Stimulated activated CD4-positive, alpha-beta T cell treated with anti-CD3 and anti-CD28 coated beads, Interleukin-4, amount 100 ng/mL, for 4 hours (primary cell): ENCODE data around the gene FARS2.

ENCODE experiments used
- DNase-seq, 2 experiments: peaks; one replicate each; pipeline ENCODE4 v3.0.0-alpha.2; 2020

The FARS2 gene

GRCh38 chr6:5249451-5250122, 11.7 kb upstream of the FARS2 start:
- DNase-seq, result no peak

GRCh38 chr6:5250451-5250850, 10.9 kb upstream of the FARS2 start:
- DNase-seq, result no peak

- DNase-seq, result no peak
Observed at GRCh38 chr6:5250911-5251310, 10.4 kb upstream of the FARS2 start.

- no peak for DNase-seq
Observed at GRCh38 chr6:5256952-5257351, 4.4 kb upstream of the FARS2 start.

- no peak for DNase-seq
Observed at GRCh38 chr6:5257400-5257799, 3.9 kb upstream of the FARS2 start.

- DNase-seq, result no peak
Observed at GRCh38 chr6:5259428-5259827, 1.9 kb upstream of the FARS2 start.

- DNase-seq, result peak; percentile 60 to 80
Observed at GRCh38 chr6:5260111-5260620, 1.1 kb upstream of the FARS2 start.

GRCh38 chr6:5261545-5262109, 314 bp downstream of the FARS2 start:
- no peak for DNase-seq

GRCh38 chr6:5266423-5266822, 5.1 kb downstream of the FARS2 start:
- DNase-seq, result no peak

GRCh38 chr6:5270093-5270680, 8.9 kb downstream of the FARS2 start:
- DNase-seq, result no peak

GRCh38 chr6:5271926-5272325, 10.6 kb downstream of the FARS2 start:
- DNase-seq, result no peak

- no peak for DNase-seq
Observed at GRCh38 chr6:5274231-5274630, 12.9 kb downstream of the FARS2 start.

- no peak for DNase-seq
Observed at GRCh38 chr6:5275497-5275896, 14.2 kb downstream of the FARS2 start.

- no peak for DNase-seq
Observed at GRCh38 chr6:5276581-5276980, 15.3 kb downstream of the FARS2 start.

GRCh38 chr6:5277589-5277988, 16.3 kb downstream of the FARS2 start:
- no peak for DNase-seq

- no peak for DNase-seq
Observed at GRCh38 chr6:5278047-5278446, 16.7 kb downstream of the FARS2 start.

- no peak for DNase-seq
Observed at GRCh38 chr6:5278565-5279120, 17.3 kb downstream of the FARS2 start.

GRCh38 chr6:5279891-5280338, 18.6 kb downstream of the FARS2 start:
- no peak for DNase-seq

GRCh38 chr6:5280920-5281319, 19.6 kb downstream of the FARS2 start:
- DNase-seq, result no peak

- no peak for DNase-seq
Observed at GRCh38 chr6:5282191-5282623, 20.9 kb downstream of the FARS2 start.

GRCh38 chr6:5285081-5285480, 23.8 kb downstream of the FARS2 start:
- no peak for DNase-seq

- DNase-seq, result no peak
Observed at GRCh38 chr6:5285526-5285925, 24.2 kb downstream of the FARS2 start.

- DNase-seq, result no peak
Observed at GRCh38 chr6:5286780-5287179, 25.5 kb downstream of the FARS2 start.
